ENCODE data around the gene OGA. TPM values are rescaled to one million over a fixed set of nuclear protein-coding genes. Genes with fewer than 3 reads are reported as not detected.

OGA gene
- total and polyA plus RNA-seq, 2 donors (not counting 3 experiments of a cell fraction or from before 2014, with no cell fraction given) = 30.8 to 118 TPM

GRCh38 chr10:101771380-101771779 lies 46.9 kb downstream of the OGA start:
- H4K20me1 ChIP-seq (replicated peaks; ENCODE audit: control insufficient read depth, extremely low read depth, insufficient read depth, low read length) = no peaks in the 10 kb centered on the region
- H3K9ac ChIP-seq (replicated peaks; ENCODE audit: extremely low read depth, insufficient read depth, low read length) = no peak overlapping the region
- no peaks in the 10 kb centered on the region for H3K4me1 ChIP-seq (ENCODE audit: control insufficient read depth, extremely low read depth, insufficient read depth, low read length)
- BruUV-seq (replicated peaks) = no TSS peak
- no peaks in the 10 kb centered on the region for H3K79me2 ChIP-seq (ENCODE audit: control insufficient read depth, insufficient read depth, low read length)
- H3K9me3 ChIP-seq (replicated peaks; ENCODE audit: control insufficient read depth, insufficient read depth, low read length) = no peaks in the 10 kb centered on the region
- POLR2A ChIA-PET = no interaction called here
- dilution Hi-C loops (cut with MboI; ENCODE audit: extremely low pct_ligation_motif_present, low sequenced_read_pairs) = no loop called here
- intact Hi-C loops (cut with micrococcal nuclease) = no loop called here
- H2AFZ ChIP-seq (ENCODE audit: low read depth, low read length) = no peak overlapping the region
- peaks cover 74 to 75% of the 10 kb centered on the region in 2 experiments for H3K27me3 ChIP-seq (ENCODE audit: control insufficient read depth in 2 of 2, insufficient read depth in 2 of 2, low read length in 2 of 2)
- H3K9me1 ChIP-seq (replicated peaks; ENCODE audit: control insufficient read depth, extremely low read depth, insufficient read depth, low read length) = no peaks in the 10 kb centered on the region
- FAIRE-seq (no peak), DNase-seq (ENCODE audit: low read depth, low spot score) (no peak)
- no peak overlapping the region for H3K4me2 ChIP-seq (ENCODE audit: insufficient read depth, low read length)
- TF ChIP-seq, protein P1, sequence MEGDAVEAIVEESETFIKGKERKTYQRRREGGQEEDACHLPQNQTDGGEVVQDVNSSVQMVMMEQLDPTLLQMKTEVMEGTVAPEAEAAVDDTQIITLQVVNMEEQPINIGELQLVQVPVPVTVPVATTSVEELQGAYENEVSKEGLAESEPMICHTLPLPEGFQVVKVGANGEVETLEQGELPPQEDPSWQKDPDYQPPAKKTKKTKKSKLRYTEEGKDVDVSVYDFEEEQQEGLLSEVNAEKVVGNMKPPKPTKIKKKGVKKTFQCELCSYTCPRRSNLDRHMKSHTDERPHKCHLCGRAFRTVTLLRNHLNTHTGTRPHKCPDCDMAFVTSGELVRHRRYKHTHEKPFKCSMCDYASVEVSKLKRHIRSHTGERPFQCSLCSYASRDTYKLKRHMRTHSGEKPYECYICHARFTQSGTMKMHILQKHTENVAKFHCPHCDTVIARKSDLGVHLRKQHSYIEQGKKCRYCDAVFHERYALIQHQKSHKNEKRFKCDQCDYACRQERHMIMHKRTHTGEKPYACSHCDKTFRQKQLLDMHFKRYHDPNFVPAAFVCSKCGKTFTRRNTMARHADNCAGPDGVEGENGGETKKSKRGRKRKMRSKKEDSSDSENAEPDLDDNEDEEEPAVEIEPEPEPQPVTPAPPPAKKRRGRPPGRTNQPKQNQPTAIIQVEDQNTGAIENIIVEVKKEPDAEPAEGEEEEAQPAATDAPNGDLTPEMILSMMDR (IDR thresholded peaks at IDR 0.05; ENCODE audit: extremely low read depth in 1 of 2, insufficient read depth in 1 of 2, low read depth in 1 of 2, low read length in 2 of 2) = no peak
- TF ChIP-seq, protein P2, sequence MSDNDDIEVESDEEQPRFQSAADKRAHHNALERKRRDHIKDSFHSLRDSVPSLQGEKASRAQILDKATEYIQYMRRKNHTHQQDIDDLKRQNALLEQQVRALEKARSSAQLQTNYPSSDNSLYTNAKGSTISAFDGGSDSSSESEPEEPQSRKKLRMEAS (IDR thresholded peaks at IDR 0.05; ENCODE audit: insufficient read depth, insufficient read length) = no peak
- TF ChIP-seq GATA2 (IDR thresholded peaks at IDR 0.05; ENCODE audit: insufficient read depth, insufficient read length, low read depth, low read length) (no peak), EZH2 (IDR thresholded peaks at IDR 0.05; ENCODE audit: borderline replicate concordance, low read depth, low read length, severe bottlenecking) (no peak), MYC (IDR thresholded peaks at IDR 0.05; ENCODE audit: low read depth, low read length) (no peak), POLR2AphosphoS5 (IDR thresholded peaks at IDR 0.05; ENCODE audit: insufficient read depth, low read depth, low read length) (no peak), POLR2A (IDR thresholded peaks at IDR 0.05; ENCODE audit: low read depth, low read length) (no peak), FOS (IDR thresholded peaks at IDR 0.05; ENCODE audit: borderline replicate concordance, insufficient read depth, low read length) (no peak), JUN (IDR thresholded peaks at IDR 0.05; ENCODE audit: borderline replicate concordance, insufficient read depth, insufficient read length, low read depth) (no peak)
- H3K27ac ChIP-seq (ENCODE audit: insufficient read depth, low read depth, low read length) = no peak overlapping the region
- no peak overlapping the region for H3K4me3 ChIP-seq (replicated peaks in 1 of 3; ENCODE audit: insufficient read depth in 1 of 3, low read depth in 1 of 3, low read length in 3 of 3)
- H3K36me3 ChIP-seq (ENCODE audit: control insufficient read depth in 2 of 2, extremely low read depth in 1 of 2, insufficient read depth in 2 of 2, low read length in 2 of 2) = no peaks in the 10 kb centered on the region
- CTCF ChIA-PET = interaction anchor here (0.8 to 3.5 kb wide), 5 partner anchors 10 to 557 kb away, joined by 4 to 19 read pairs (median 5); partner anchors contain the start of gene NPM3
